ENCODE results near the gene SP9. TPM values are rescaled to one million over a fixed set of nuclear protein-coding genes. Genes with fewer than 3 reads are reported as not detected.
A peak's percentile ranks its signal among the peaks of the same experiment; 100 is the strongest.

Gene SP9
- total and polyA plus RNA-seq, 9 of the 15 experiments (the other 6 are each of a cell fraction or from before 2014, with no cell fraction given), result 0.04 to 0.23 (median 0.11) TPM; not detected in 3

- TF ChIP-seq MYC (IDR thresholded peaks at IDR 0.05; ENCODE audit: low read depth, low read length), result no peak
- TF ChIP-seq MYC (CRISPR knock-in tag; IDR thresholded peaks at IDR 0.05; ENCODE audit: borderline replicate concordance, low read depth), result no peak
- no peak for TF ChIP-seq CREB1 (IDR thresholded peaks at IDR 0.05)
- TF ChIP-seq CREB1 (CRISPR knock-in tag; IDR thresholded peaks at IDR 0.05), result no peak
- 0 out of 2 replicates have a peak, but pooled peaks have one; percentile 24 for TF ChIP-seq EP400 (IDR thresholded peaks at IDR 0.05)
- TF ChIP-seq MTF1 (CRISPR knock-in tag; IDR thresholded peaks at IDR 0.05; ENCODE audit: borderline replicate concordance), result no peak
- no peak for TF ChIP-seq ZNF79 (CRISPR knock-in tag; IDR thresholded peaks at IDR 0.05; ENCODE audit: low read depth)
- TF ChIP-seq ZBTB2 (IDR thresholded peaks at IDR 0.05), result peak; percentile 48; the same call in 1 of the 2 replicates
- TF ChIP-seq CREM (IDR thresholded peaks at IDR 0.05; ENCODE audit: low read depth), result no peak
- TF ChIP-seq, protein P1, sequence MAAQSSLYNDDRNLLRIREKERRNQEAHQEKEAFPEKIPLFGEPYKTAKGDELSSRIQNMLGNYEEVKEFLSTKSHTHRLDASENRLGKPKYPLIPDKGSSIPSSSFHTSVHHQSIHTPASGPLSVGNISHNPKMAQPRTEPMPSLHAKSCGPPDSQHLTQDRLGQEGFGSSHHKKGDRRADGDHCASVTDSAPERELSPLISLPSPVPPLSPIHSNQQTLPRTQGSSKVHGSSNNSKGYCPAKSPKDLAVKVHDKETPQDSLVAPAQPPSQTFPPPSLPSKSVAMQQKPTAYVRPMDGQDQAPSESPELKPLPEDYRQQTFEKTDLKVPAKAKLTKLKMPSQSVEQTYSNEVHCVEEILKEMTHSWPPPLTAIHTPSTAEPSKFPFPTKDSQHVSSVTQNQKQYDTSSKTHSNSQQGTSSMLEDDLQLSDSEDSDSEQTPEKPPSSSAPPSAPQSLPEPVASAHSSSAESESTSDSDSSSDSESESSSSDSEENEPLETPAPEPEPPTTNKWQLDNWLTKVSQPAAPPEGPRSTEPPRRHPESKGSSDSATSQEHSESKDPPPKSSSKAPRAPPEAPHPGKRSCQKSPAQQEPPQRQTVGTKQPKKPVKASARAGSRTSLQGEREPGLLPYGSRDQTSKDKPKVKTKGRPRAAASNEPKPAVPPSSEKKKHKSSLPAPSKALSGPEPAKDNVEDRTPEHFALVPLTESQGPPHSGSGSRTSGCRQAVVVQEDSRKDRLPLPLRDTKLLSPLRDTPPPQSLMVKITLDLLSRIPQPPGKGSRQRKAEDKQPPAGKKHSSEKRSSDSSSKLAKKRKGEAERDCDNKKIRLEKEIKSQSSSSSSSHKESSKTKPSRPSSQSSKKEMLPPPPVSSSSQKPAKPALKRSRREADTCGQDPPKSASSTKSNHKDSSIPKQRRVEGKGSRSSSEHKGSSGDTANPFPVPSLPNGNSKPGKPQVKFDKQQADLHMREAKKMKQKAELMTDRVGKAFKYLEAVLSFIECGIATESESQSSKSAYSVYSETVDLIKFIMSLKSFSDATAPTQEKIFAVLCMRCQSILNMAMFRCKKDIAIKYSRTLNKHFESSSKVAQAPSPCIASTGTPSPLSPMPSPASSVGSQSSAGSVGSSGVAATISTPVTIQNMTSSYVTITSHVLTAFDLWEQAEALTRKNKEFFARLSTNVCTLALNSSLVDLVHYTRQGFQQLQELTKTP (IDR thresholded peaks at IDR 0.05; ENCODE audit: low read depth in 1 of 2, partially characterized antibody in 2 of 2), result no peak
- TF ChIP-seq FOXA3 (CRISPR knock-in tag; conservative IDR thresholded peaks at IDR 0.05 in 1 of 2, IDR thresholded peaks at IDR 0.05 in 1 of 2), result no peak
- no peak for TF ChIP-seq GATAD2B (IDR thresholded peaks at IDR 0.05; ENCODE audit: borderline replicate concordance)
- no peak for TF ChIP-seq TAL1 (IDR thresholded peaks at IDR 0.05)
- no peak for TF ChIP-seq ZMIZ1 (IDR thresholded peaks at IDR 0.05; ENCODE audit: low read depth in 2 of 2, low read length in 2 of 2)
Measured at GRCh38 chr2:174337337-174338146, 2.8 kb downstream of the SP9 start (continued).
